CD8-positive, alpha-beta memory T cell (primary cell): Measurements from ENCODE around the gene CCDC60. TPM values are rescaled to one million over a fixed set of nuclear protein-coding genes. Genes with fewer than 3 reads are reported as not detected.
"Not testable (repeated sequence)": the region's sequence is repeated elsewhere in the genome, so short reads cannot be mapped to it uniquely, and the experiment has no call there.

Experiments used
- CTCF ChIA-PET: fragments of 350-600 bp; sonication (Branson Sonifier 250); formaldehyde crosslinking; loops from one replicate; lab custom pipeline; 2021; ENCODE audit warnings: antibody characterized with exemption; lab: Charles Lee
- POLR2A ChIA-PET: fragments of 350-600 bp; sonication (Branson Sonifier 250); formaldehyde crosslinking; loops from one replicate; lab custom pipeline; 2021; ENCODE audit warnings: antibody characterized with exemption; lab: Charles Lee
- DNase-seq, 5 donors: peaks; one replicate each; pipeline versions ENCODE4 v3.0.0 to v3.0.0-alpha.2; 2020 to 2022; ENCODE audit warnings: mixed read lengths in 1 of 5
- H3K27ac ChIP-seq: one replicate; pipeline ENCODE4 v1.7.0; 2013; ENCODE audit warnings: low read depth, mild to moderate bottlenecking, low read length, moderate library complexity
- H3K27me3 ChIP-seq: 2 replicates; pipeline ENCODE4 v1.7.0; 2013; ENCODE audit warnings: low read length, mild to moderate bottlenecking; ENCODE audit not compliant: insufficient read depth, poor library complexity, severe bottlenecking
- H3K36me3 ChIP-seq: 2 replicates; pipeline ENCODE4 v1.7.0; 2013; ENCODE audit warnings: mild to moderate bottlenecking, low read length, moderate library complexity; ENCODE audit not compliant: insufficient read depth
- H3K4me1 ChIP-seq: 2 replicates; pipeline ENCODE4 v1.7.0; 2013; ENCODE audit warnings: mild to moderate bottlenecking, low read length, moderate library complexity; ENCODE audit not compliant: insufficient read depth
- H3K4me3 ChIP-seq: 2 replicates; pipeline ENCODE4 v1.7.0; 2013; ENCODE audit warnings: mild to moderate bottlenecking, low read length
- H3K9me3 ChIP-seq: 2 replicates; pipeline ENCODE4 v1.7.0; 2013; ENCODE audit warnings: mild to moderate bottlenecking, low read length
- H3K27ac Mint-ChIP-seq, 8 donors: one replicate each; pipeline ENCODE4 v1.8.0; 2020 to 2021; ENCODE audit warnings: mixed read lengths in 8 of 8, mild to moderate bottlenecking in 6 of 8, inconsistent platforms in 3 of 8, moderate library complexity in 3 of 8
- H3K27me3 Mint-ChIP-seq, 2 donors: one replicate each; pipeline ENCODE4 v1.8.0; 2020 to 2021; ENCODE audit warnings: mixed read lengths in 2 of 2, mild to moderate bottlenecking in 1 of 2, moderate library complexity in 1 of 2
- H3K36me3 Mint-ChIP-seq, 3 donors: one replicate each; pipeline ENCODE4 v1.8.0; 2020 to 2021; ENCODE audit warnings: mixed read lengths in 3 of 3, inconsistent platforms in 1 of 3, mild to moderate bottlenecking in 1 of 3
- H3K4me1 Mint-ChIP-seq, 3 donors: one replicate each; pipeline ENCODE4 v1.8.0; 2020 to 2021; ENCODE audit warnings: mixed read lengths in 3 of 3, inconsistent platforms in 1 of 3, mild to moderate bottlenecking in 1 of 3
- H3K4me3 Mint-ChIP-seq, 7 donors: one replicate each; pipeline ENCODE4 v1.8.0; 2020 to 2021; ENCODE audit warnings: mixed read lengths in 7 of 7, mild to moderate bottlenecking in 6 of 7, moderate library complexity in 4 of 7, inconsistent platforms in 2 of 7
- H3K9me3 Mint-ChIP-seq, 5 donors: one replicate each; pipeline ENCODE4 v1.8.0; 2020 to 2022; ENCODE audit warnings: mixed read lengths in 5 of 5, mild to moderate bottlenecking in 3 of 5, moderate library complexity in 2 of 5, inconsistent platforms in 1 of 5
- polyA plus RNA-seq: library from polyadenylated mRNA; unstranded; fragments of 300-500 nt; fragmentation: Illumina TruSeq; gene quantifications from one replicate; pipeline ENCODE4 v1.2.3, GENCODE V29; 2021
- total RNA-seq, 2 experiments: library from RNA; stranded (reverse); gene quantifications; one replicate each; pipeline ENCODE4 v1.2.3, GENCODE V29; 2021

The CCDC60 gene
- total and polyA plus RNA-seq, 3 experiments from 2014 or later: not detected

GRCh38 chr12:119341988-119342387 is 7.5 kb downstream of the CCDC60 start:
- DNase-seq: no peak
- H3K36me3 Mint-ChIP-seq: no peaks in the 10 kb centered on the region
- H3K4me1 Mint-ChIP-seq: no peaks in the 10 kb centered on the region
- no peaks in the 10 kb centered on the region for H3K4me1 ChIP-seq
- H3K27me3 ChIP-seq: no peaks in the 10 kb centered on the region
- H3K27ac Mint-ChIP-seq: no peak overlapping the region
- peaks cover 1 to 4% of the 10 kb centered on the region in 2 donors for H3K27me3 Mint-ChIP-seq
- CTCF ChIA-PET: no interaction called here
- H3K4me3 ChIP-seq: no peak overlapping the region
- POLR2A ChIA-PET: no interaction called here
- H3K27ac ChIP-seq: no peak overlapping the region
- no peaks in the 10 kb centered on the region for H3K36me3 ChIP-seq
- peaks cover 0 to 4% (median 0%) of the 10 kb centered on the region in 5 donors for H3K9me3 Mint-ChIP-seq
- no peaks in the 10 kb centered on the region for H3K9me3 ChIP-seq
- no peak overlapping the region for H3K4me3 Mint-ChIP-seq

GRCh38 chr12:119343130-119343529 is 8.6 kb downstream of the CCDC60 start:
- no peak overlapping the region for H3K27ac Mint-ChIP-seq
- H3K4me3 Mint-ChIP-seq: no peak overlapping the region
- peaks cover 1 to 4% of the 10 kb centered on the region in 2 donors for H3K27me3 Mint-ChIP-seq
- POLR2A ChIA-PET: no interaction called here
- Histone ChIP-seq H3K4me3 (no peak overlapping the region), H3K27me3 (no peaks in the 10 kb centered on the region), H3K9me3 (no peaks in the 10 kb centered on the region), H3K4me1 (no peaks in the 10 kb centered on the region), H3K27ac (no peak overlapping the region), H3K36me3 (no peaks in the 10 kb centered on the region)
- DNase-seq: no peak
- no peaks in the 10 kb centered on the region for H3K4me1 Mint-ChIP-seq
- H3K9me3 Mint-ChIP-seq: peaks cover 0 to 4% (median 0%) of the 10 kb centered on the region in 5 donors
- H3K36me3 Mint-ChIP-seq: no peaks in the 10 kb centered on the region
- CTCF ChIA-PET: no interaction called here

GRCh38 chr12:119354172-119354571 is 19.6 kb downstream of the CCDC60 start:
- no peak overlapping the region for H3K27ac Mint-ChIP-seq
- H3K4me3 Mint-ChIP-seq: no peak overlapping the region
- no peaks in the 10 kb centered on the region for H3K36me3 Mint-ChIP-seq
- H3K36me3 ChIP-seq: no peaks in the 10 kb centered on the region
- peaks cover 6 to 18% of the 10 kb centered on the region in 2 donors for H3K27me3 Mint-ChIP-seq
- no peaks in the 10 kb centered on the region for H3K4me1 ChIP-seq
- H3K4me3 ChIP-seq: no peak overlapping the region
- peaks cover 0 to 14% (median 5%) of the 10 kb centered on the region in 5 donors for H3K9me3 Mint-ChIP-seq
- H3K4me1 Mint-ChIP-seq: no peaks in the 10 kb centered on the region
- no peak for DNase-seq
- H3K27ac ChIP-seq: no peak overlapping the region
- no peaks in the 10 kb centered on the region for H3K9me3 ChIP-seq
- no peaks in the 10 kb centered on the region for H3K27me3 ChIP-seq
- ChIA-PET CTCF (no interaction called here), POLR2A (no interaction called here)

GRCh38 chr12:119360366-119360765 is 25.8 kb downstream of the CCDC60 start:
- H3K36me3 ChIP-seq, CTCF ChIA-PET, H3K9me3 ChIP-seq, H3K36me3 Mint-ChIP-seq, H3K4me3 ChIP-seq, H3K27ac Mint-ChIP-seq, POLR2A ChIA-PET, H3K9me3 Mint-ChIP-seq, H3K27me3 ChIP-seq, H3K27ac ChIP-seq, H3K27me3 Mint-ChIP-seq, H3K4me1 Mint-ChIP-seq, DNase-seq, H3K4me1 ChIP-seq, H3K4me3 Mint-ChIP-seq: not testable (repeated sequence)

GRCh38 chr12:119363037-119363436 is 28.5 kb downstream of the CCDC60 start:
- Histone ChIP-seq H3K9me3 (no peaks in the 10 kb centered on the region), H3K36me3 (no peaks in the 10 kb centered on the region), H3K27ac (no peak overlapping the region), H3K27me3 (no peaks in the 10 kb centered on the region), H3K4me3 (no peak overlapping the region), H3K4me1 (no peaks in the 10 kb centered on the region)
- peaks cover 0 to 8% of the 10 kb centered on the region in 2 donors for H3K27me3 Mint-ChIP-seq
- no peak for DNase-seq
- no peak overlapping the region for H3K27ac Mint-ChIP-seq
- ChIA-PET POLR2A (no interaction called here), CTCF (no interaction called here)
- H3K9me3 Mint-ChIP-seq: peaks cover 0 to 5% (median 3%) of the 10 kb centered on the region in 5 donors
- no peaks in the 10 kb centered on the region for H3K4me1 Mint-ChIP-seq
- H3K36me3 Mint-ChIP-seq: no peaks in the 10 kb centered on the region
- no peak overlapping the region for H3K4me3 Mint-ChIP-seq

GRCh38 chr12:119363490-119363889 is 29.0 kb downstream of the CCDC60 start:
- H3K4me3 Mint-ChIP-seq: no peak overlapping the region
- no peak for DNase-seq
- H3K36me3 ChIP-seq: no peaks in the 10 kb centered on the region
- H3K27ac ChIP-seq: no peak overlapping the region
- H3K4me1 ChIP-seq: no peaks in the 10 kb centered on the region
- no peaks in the 10 kb centered on the region for H3K27me3 ChIP-seq
- no peaks in the 10 kb centered on the region for H3K9me3 ChIP-seq
- H3K9me3 Mint-ChIP-seq: peaks cover 0 to 5% (median 3%) of the 10 kb centered on the region in 5 donors
- ChIA-PET POLR2A (no interaction called here), CTCF (no interaction called here)
- no peaks in the 10 kb centered on the region for H3K4me1 Mint-ChIP-seq
- no peaks in the 10 kb centered on the region for H3K36me3 Mint-ChIP-seq
- H3K4me3 ChIP-seq: no peak overlapping the region
- peaks cover 0 to 5% of the 10 kb centered on the region in 2 donors for H3K27me3 Mint-ChIP-seq
- no peak overlapping the region for H3K27ac Mint-ChIP-seq

GRCh38 chr12:119365451-119365850 is 30.9 kb downstream of the CCDC60 start:
- Histone ChIP-seq H3K4me1 (no peaks in the 10 kb centered on the region), H3K4me3 (no peak overlapping the region), H3K27me3 (no peaks in the 10 kb centered on the region), H3K27ac (no peak overlapping the region), H3K9me3 (no peaks in the 10 kb centered on the region), H3K36me3 (no peaks in the 10 kb centered on the region)
- CTCF ChIA-PET: no interaction called here
- Mint-ChIP-seq H3K9me3 (peaks cover 0 to 5% (median 3%) of the 10 kb centered on the region in 5 donors), H3K27ac (no peak overlapping the region), H3K36me3 (no peaks in the 10 kb centered on the region), H3K27me3 (peaks cover 1 to 3% of the 10 kb centered on the region in 2 donors), H3K4me3 (no peak overlapping the region), H3K4me1 (no peaks in the 10 kb centered on the region)
- POLR2A ChIA-PET: no interaction called here
- DNase-seq: no peak

- Histone ChIP-seq H3K27me3 (no peaks in the 10 kb centered on the region), H3K36me3 (no peaks in the 10 kb centered on the region), H3K4me1 (no peaks in the 10 kb centered on the region), H3K4me3 (no peak overlapping the region), H3K27ac (no peak overlapping the region), H3K9me3 (no peaks in the 10 kb centered on the region)
- no peaks in the 10 kb centered on the region for H3K36me3 Mint-ChIP-seq
- no peak for DNase-seq
- no peak overlapping the region for H3K4me3 Mint-ChIP-seq
- H3K4me1 Mint-ChIP-seq: no peaks in the 10 kb centered on the region
- POLR2A ChIA-PET: no interaction called here
- H3K27me3 Mint-ChIP-seq: peaks cover 1 to 3% of the 10 kb centered on the region in 2 donors
- CTCF ChIA-PET: no interaction called here
- peaks cover 0 to 5% (median 3%) of the 10 kb centered on the region in 5 donors for H3K9me3 Mint-ChIP-seq
- H3K27ac Mint-ChIP-seq: no peak overlapping the region
Measured at GRCh38 chr12:119366007-119366406, 31.5 kb downstream of the CCDC60 start.

- no peaks in the 10 kb centered on the region for H3K4me1 ChIP-seq
- H3K36me3 ChIP-seq: no peaks in the 10 kb centered on the region
- H3K9me3 ChIP-seq: no peaks in the 10 kb centered on the region
- H3K27ac ChIP-seq: no peak overlapping the region
- Mint-ChIP-seq H3K27ac (no peak overlapping the region), H3K27me3 (peaks cover 3% of the 10 kb centered on the region in 2 donors), H3K4me3 (no peak overlapping the region), H3K4me1 (no peaks in the 10 kb centered on the region), H3K36me3 (no peaks in the 10 kb centered on the region), H3K9me3 (peaks cover 0 to 3% (median 0%) of the 10 kb centered on the region in 5 donors)
- no peak overlapping the region for H3K4me3 ChIP-seq
- DNase-seq: no peak
- H3K27me3 ChIP-seq: no peaks in the 10 kb centered on the region
- CTCF ChIA-PET: no interaction called here
- POLR2A ChIA-PET: no interaction called here
Measured at GRCh38 chr12:119369161-119369560, 34.6 kb downstream of the CCDC60 start.
